Panc1 (cell line): ENCODE measurements around the gene MYO3B.

Experiments used
- CTCF ChIP-seq: fragments of 450-650 bp; IDR thresholded peaks from 2 replicates; pipeline ENCODE4 v1.5.1; 2017; ENCODE audit warnings: mild to moderate bottlenecking
- POLR2AphosphoS5 ChIP-seq: IDR thresholded peaks from 2 replicates; pipeline ENCODE4 v1.6.1; 2012; ENCODE audit warnings: mild to moderate bottlenecking, low read depth, low read length, moderate library complexity
- REST ChIP-seq, 2 experiments: IDR thresholded peaks; 2 replicates each; pipeline ENCODE4 v1.6.1; 2011 to 2012; ENCODE audit warnings: low read depth in 2 of 2, control low read depth in 1 of 2, low read length in 1 of 2, mild to moderate bottlenecking in 1 of 2, moderate library complexity in 1 of 2; ENCODE audit not compliant: insufficient read depth in 1 of 2

GRCh38 chr2:170216981-170217380 lies 39.0 kb downstream of the MYO3B start:
- TF ChIP-seq CTCF, result no peak
- no peak for TF ChIP-seq POLR2AphosphoS5
- no peak for TF ChIP-seq REST (IDR thresholded peaks at IDR 0.05; ENCODE audit: insufficient read depth in 1 of 2, low read depth in 2 of 2, low read length in 1 of 2)
